Natural killer cell (primary cell): ENCODE results near the gene RBM43. TPM values are rescaled to one million over a fixed set of nuclear protein-coding genes. Genes with fewer than 3 reads are reported as not detected.
A peak's percentile ranks its signal among the peaks of the same experiment; 100 is the strongest.
"Not testable (repeated sequence)": the region's sequence is repeated elsewhere in the genome, so short reads cannot be mapped to it uniquely, and the experiment has no call there.

Experiments used
- ATAC-seq, 3 donors: fragments of 150-1000 bp in 2 of 3; fragments of 200-7000 bp in 1 of 3; cut with Tn5 transposase; 1 replicate in 1 of 3; 2 replicates in 2 of 3; pipeline ENCODE4 v1.10.0; 2021; ENCODE audit warnings: mild to moderate bottlenecking in 2 of 3, moderate library complexity in 2 of 3
- DNase-seq, 2 donors: peaks; one replicate each; pipeline versions ENCODE4 v3.0.0 to v3.0.0-alpha.2; 2013 to 2021; ENCODE audit warnings: mixed read lengths in 1 of 2
- H3K27ac ChIP-seq: one replicate; pipeline ENCODE4 v1.5.1; 2013; ENCODE audit warnings: mild to moderate bottlenecking, low read length
- H3K27me3 ChIP-seq: one replicate; pipeline ENCODE4 v1.6.1; 2013; ENCODE audit warnings: low read length; ENCODE audit not compliant: control insufficient read depth, insufficient read depth
- H3K36me3 ChIP-seq: one replicate; pipeline ENCODE4 v1.6.1; 2013; ENCODE audit warnings: low read length; ENCODE audit not compliant: control insufficient read depth, insufficient read depth
- H3K4me1 ChIP-seq: one replicate; pipeline ENCODE4 v1.6.1; 2013; ENCODE audit warnings: low read length; ENCODE audit not compliant: control insufficient read depth, insufficient read depth
- H3K4me3 ChIP-seq: one replicate; pipeline ENCODE4 v1.5.1; 2013; ENCODE audit warnings: low read length
- H3K9me3 ChIP-seq: one replicate; pipeline ENCODE4 v1.6.1; 2013; ENCODE audit warnings: low read length; ENCODE audit not compliant: control insufficient read depth, insufficient read depth
- H3K27ac Mint-ChIP-seq, 2 donors: one replicate each; pipeline ENCODE4 v1.8.0; 2022; ENCODE audit warnings: mild to moderate bottlenecking in 2 of 2, mixed read lengths in 2 of 2, moderate library complexity in 1 of 2
- H3K27me3 Mint-ChIP-seq, 2 donors: one replicate each; pipeline ENCODE4 v1.8.0; 2022; ENCODE audit warnings: low read depth in 2 of 2, mixed read lengths in 2 of 2
- H3K36me3 Mint-ChIP-seq: one replicate; pipeline ENCODE4 v1.8.0; 2022; ENCODE audit warnings: mixed read lengths
- H3K4me1 Mint-ChIP-seq, 2 donors: one replicate each; pipeline ENCODE4 v1.8.0; 2022; ENCODE audit warnings: mixed read lengths in 2 of 2
- H3K4me3 Mint-ChIP-seq: one replicate; pipeline ENCODE4 v1.8.0; 2022; ENCODE audit warnings: mild to moderate bottlenecking, moderate library complexity, mixed read lengths
- H3K9me3 Mint-ChIP-seq, 2 donors: one replicate each; pipeline ENCODE4 v1.8.0; 2022; ENCODE audit warnings: mixed read lengths in 2 of 2
- WGBS: methylation state at CpG from one replicate; pipeline ENCODE4 v1.1.7; 2013; ENCODE audit warnings: missing lambda C conversion rate; ENCODE audit not compliant: insufficient coverage; 5-methylcytosine and 5-hydroxymethylcytosine counted together
- intact Hi-C: fragments of 100-400 bp; cut with micrococcal nuclease; formaldehyde crosslinking; loops from one replicate; pipeline ENCODE4 v1.14.2; 2022
- total RNA-seq, 4 donors: library from RNA; stranded (reverse); fragments of 120-200 nt in 1 of 4; gene quantifications; one replicate each; pipeline versions ENCODE4 v1.2.3 to v1.2.4, GENCODE V29; 2013 to 2022
- TF ChIP-seq, protein P1 (sequence below): fragments of 200-600 bp; IDR thresholded peaks from one replicate; pipeline ENCODE4 v1.8.0; 2022; ENCODE audit warnings: antibody characterized with exemption

RBM43 gene
- total RNA-seq, 3 donors from 2014 or later (not counting 1 experiment from before 2014, with no cell fraction given), result 5.6 to 12.4 (median 10.9) TPM

DNA sequence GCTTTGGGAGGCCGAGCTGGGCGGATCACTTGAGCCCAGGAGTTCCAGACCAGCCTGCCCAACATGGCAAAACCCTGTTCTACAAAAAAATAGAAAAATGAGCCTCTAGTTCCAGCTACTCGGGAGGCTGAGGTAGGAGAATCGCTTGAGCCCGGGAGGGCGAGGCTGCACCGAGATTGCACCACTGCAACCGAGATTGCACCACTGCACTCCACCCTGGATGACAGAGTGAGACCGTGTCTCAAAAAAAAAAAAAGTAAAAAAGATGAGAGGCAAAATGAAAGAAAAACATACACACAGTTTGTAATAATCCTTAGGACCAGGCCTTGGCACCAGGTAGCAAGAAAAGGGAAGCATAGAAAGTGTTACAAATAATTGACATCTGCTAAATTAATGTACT, 22.0 kb downstream of the RBM43 start:
- Mint-ChIP-seq H3K27me3 (no peaks in the 10 kb centered on the region), H3K27ac (no peak overlapping the region)
- H3K4me1 ChIP-seq, result no peaks in the 10 kb centered on the region

DNA sequence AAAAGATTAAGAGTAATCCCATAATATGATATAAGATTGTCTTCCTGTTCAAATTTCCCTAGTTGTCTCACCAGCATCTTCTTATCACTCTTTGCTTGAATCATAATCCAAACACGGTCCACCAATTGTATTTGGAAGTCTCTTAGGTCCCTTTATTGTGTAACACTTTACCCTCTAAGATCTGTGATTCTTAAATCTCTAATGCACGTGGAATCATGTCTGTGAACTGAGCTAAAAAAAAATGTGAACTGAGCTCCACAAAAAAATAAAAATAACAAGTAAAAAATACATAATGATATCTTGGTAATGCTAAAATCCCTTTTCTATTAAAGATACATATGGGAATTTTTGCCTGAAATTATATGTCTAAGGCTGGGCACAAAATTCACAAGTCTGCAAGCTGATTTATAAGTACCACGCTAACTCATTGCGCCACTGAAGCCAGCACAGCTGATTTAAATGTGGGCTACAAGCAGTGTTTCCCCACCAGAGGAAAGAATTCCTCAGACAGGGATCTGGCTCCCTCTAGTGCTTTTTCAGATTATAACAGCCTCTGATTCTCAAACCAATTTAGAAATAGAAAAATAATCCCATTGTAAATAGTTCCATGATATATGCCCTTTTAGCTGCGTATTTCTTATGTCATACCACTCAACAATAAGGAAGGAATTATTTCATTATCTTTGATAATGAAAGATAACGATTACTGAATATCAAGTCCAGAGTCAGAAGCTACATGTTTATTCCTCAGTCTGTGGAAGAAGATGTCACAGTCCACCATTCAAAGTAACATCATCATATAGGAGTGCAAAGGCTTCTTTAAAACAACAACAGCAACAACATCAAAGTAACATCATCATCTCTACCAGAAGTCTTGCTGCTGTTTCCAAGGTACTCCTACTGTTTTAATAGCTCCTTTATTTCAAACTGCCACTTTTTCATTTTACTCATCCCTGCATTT, 22.9 kb downstream of the RBM43 start:
- no peaks in the 10 kb centered on the region for H3K4me1 Mint-ChIP-seq
- no peaks in the 10 kb centered on the region for H3K27me3 Mint-ChIP-seq
- no peaks in the 10 kb centered on the region for H3K36me3 ChIP-seq
- intact Hi-C loops, result loop anchor here (1.0 kb wide), 1 partner anchor 1642 kb away; no protein-coding TSS in a partner anchor
- H3K9me3 ChIP-seq, result no peaks in the 10 kb centered on the region
- H3K27ac ChIP-seq, result no peak overlapping the region
- H3K4me3 ChIP-seq, result no peak overlapping the region
- no peaks in the 10 kb centered on the region for H3K9me3 Mint-ChIP-seq
- TF ChIP-seq, protein P1, sequence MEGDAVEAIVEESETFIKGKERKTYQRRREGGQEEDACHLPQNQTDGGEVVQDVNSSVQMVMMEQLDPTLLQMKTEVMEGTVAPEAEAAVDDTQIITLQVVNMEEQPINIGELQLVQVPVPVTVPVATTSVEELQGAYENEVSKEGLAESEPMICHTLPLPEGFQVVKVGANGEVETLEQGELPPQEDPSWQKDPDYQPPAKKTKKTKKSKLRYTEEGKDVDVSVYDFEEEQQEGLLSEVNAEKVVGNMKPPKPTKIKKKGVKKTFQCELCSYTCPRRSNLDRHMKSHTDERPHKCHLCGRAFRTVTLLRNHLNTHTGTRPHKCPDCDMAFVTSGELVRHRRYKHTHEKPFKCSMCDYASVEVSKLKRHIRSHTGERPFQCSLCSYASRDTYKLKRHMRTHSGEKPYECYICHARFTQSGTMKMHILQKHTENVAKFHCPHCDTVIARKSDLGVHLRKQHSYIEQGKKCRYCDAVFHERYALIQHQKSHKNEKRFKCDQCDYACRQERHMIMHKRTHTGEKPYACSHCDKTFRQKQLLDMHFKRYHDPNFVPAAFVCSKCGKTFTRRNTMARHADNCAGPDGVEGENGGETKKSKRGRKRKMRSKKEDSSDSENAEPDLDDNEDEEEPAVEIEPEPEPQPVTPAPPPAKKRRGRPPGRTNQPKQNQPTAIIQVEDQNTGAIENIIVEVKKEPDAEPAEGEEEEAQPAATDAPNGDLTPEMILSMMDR, result peak; percentile 86
- no peaks in the 10 kb centered on the region for H3K36me3 Mint-ChIP-seq
- H3K4me1 ChIP-seq, result no peaks in the 10 kb centered on the region
- ATAC-seq (peak; percentile 66 to 85 (median 78)), DNase-seq (peak in 1 of 2 donors; percentile 72)
- H3K27me3 ChIP-seq, result no peaks in the 10 kb centered on the region
- WGBS, result 33% methylated on average over 3 of the region's 6 CpGs
- H3K4me3 Mint-ChIP-seq, result no peak overlapping the region
- H3K27ac Mint-ChIP-seq, result no peak overlapping the region

More for the DNA sequence above, 22.0 kb downstream of the RBM43 start:
- Mint-ChIP-seq H3K4me3 (no peak overlapping the region), H3K4me1 (no peaks in the 10 kb centered on the region), H3K9me3 (no peaks in the 10 kb centered on the region), H3K36me3 (no peaks in the 10 kb centered on the region)
- WGBS, result 96% methylated on average over 9 of the region's 9 CpGs
- ATAC-seq (no peak), DNase-seq (no peak)
- Histone ChIP-seq H3K9me3 (no peaks in the 10 kb centered on the region), H3K36me3 (no peaks in the 10 kb centered on the region), H3K27me3 (no peaks in the 10 kb centered on the region), H3K4me3 (no peak overlapping the region), H3K27ac (no peak overlapping the region)
- intact Hi-C loops, result loop anchor here (1.0 kb wide), 1 partner anchor 1642 kb away; no protein-coding TSS in a partner anchor
- TF ChIP-seq, protein P1, result no peak

DNA sequence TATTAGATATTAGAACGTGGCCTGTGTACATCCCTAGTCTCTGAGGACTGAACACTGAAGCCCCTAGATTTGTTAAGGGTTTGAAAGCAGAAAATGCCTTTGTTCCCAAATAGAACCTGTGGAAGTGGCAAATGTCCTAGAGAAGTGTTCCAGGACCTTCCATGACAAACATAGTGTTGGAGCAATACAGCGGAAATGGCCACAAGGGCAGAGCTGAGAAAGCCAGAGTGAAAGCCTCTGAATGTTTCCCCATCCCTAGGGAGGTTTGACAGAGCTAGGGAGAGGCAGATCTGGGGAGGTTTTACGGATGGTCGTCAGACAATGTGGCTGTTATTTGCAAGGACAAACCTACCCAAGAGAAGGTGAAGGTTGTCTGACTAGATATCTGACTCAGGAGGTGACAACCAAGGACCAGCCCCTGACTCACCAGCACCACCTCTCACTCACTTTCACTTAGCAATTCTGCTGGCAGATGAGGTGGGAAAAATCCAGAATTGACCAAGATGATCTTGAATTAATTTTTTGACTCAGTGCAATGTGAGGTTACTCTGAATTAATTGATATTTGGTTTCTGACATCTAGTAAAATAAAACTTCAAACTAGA, 24.1 kb downstream of the RBM43 start:
- no peak overlapping the region for H3K27ac Mint-ChIP-seq
- TF ChIP-seq, protein P1, result no peak
- H3K4me1 ChIP-seq, result no peaks in the 10 kb centered on the region
- H3K36me3 ChIP-seq, result no peaks in the 10 kb centered on the region
- 77% methylated on average over 4 of the region's 4 CpGs for WGBS
- H3K27me3 ChIP-seq, result no peaks in the 10 kb centered on the region
- H3K36me3 Mint-ChIP-seq, result no peaks in the 10 kb centered on the region
- no peaks in the 10 kb centered on the region for H3K9me3 Mint-ChIP-seq
- ATAC-seq, result no peak
- H3K4me3 Mint-ChIP-seq, result no peak overlapping the region
- no peaks in the 10 kb centered on the region for H3K4me1 Mint-ChIP-seq
- H3K9me3 ChIP-seq, result no peaks in the 10 kb centered on the region
- peaks cover 0 to under 1% of the 10 kb centered on the region in 2 donors for H3K27me3 Mint-ChIP-seq
- H3K27ac ChIP-seq, result no peak overlapping the region
- DNase-seq, result no peak
- intact Hi-C loops, result no loop called here
- H3K4me3 ChIP-seq, result no peak overlapping the region

DNA sequence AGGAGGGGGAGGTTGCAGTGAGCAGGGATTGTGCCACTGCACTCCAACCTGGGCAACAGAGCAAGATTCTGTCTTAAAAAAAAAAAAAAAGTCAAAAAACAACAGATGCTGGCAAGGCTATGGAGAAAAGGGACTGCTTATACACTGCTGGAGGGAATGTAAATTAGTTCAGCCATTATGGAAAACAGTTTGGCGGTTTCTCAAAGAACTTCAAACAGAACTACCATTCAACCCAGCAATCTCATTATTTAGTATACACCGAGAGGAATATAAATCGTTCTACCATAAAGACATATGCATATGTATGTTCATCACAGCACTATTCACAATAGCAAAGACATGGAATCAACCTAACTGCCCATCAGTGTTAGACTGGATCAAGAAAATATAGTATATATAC, 27.9 kb downstream of the RBM43 start:
- H3K4me1 Mint-ChIP-seq, H3K4me3 ChIP-seq, H3K27ac ChIP-seq, DNase-seq, intact Hi-C loops, H3K4me3 Mint-ChIP-seq, H3K36me3 Mint-ChIP-seq, H3K9me3 ChIP-seq, H3K27me3 ChIP-seq, H3K4me1 ChIP-seq, H3K36me3 ChIP-seq, ATAC-seq, H3K9me3 Mint-ChIP-seq, H3K27ac Mint-ChIP-seq: not testable (repeated sequence)
- WGBS, result 82% methylated on average over 2 of the region's 3 CpGs
- H3K27me3 Mint-ChIP-seq, result peaks cover 11 to 32% of the 10 kb centered on the region in 2 donors

DNA sequence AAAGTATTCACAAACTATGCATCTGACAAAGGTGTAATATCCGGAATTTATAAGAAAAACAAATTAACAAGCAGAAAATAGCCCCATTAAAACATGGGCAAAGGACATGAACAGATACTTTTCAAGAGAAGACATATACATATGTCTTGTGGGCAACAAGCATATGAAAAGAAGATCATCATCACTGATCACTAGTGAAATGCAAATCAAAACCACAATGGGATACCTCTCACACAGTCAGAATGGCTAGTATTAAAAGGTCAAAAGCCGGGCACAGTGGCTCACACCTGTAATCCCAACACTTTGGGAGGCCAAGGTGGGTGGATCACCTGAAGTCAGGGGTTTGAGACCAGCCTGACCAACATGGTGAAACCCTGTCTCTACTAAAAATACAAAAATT, 28.4 kb downstream of the RBM43 start:
- intact Hi-C loops, ATAC-seq: not testable (repeated sequence)
- 100% methylated on average over 1 of the region's 2 CpGs for WGBS

More for the DNA sequence above, 28.4 kb downstream of the RBM43 start:
- H3K27ac Mint-ChIP-seq, H3K36me3 Mint-ChIP-seq, H3K36me3 ChIP-seq, H3K27ac ChIP-seq, DNase-seq, H3K4me1 Mint-ChIP-seq, H3K4me1 ChIP-seq, H3K9me3 ChIP-seq, H3K27me3 ChIP-seq, H3K9me3 Mint-ChIP-seq, H3K4me3 ChIP-seq, H3K4me3 Mint-ChIP-seq: not testable (repeated sequence)
- H3K27me3 Mint-ChIP-seq, result peaks cover 11 to 37% of the 10 kb centered on the region in 2 donors
